Stimulated activated CD8-positive, alpha-beta memory T cell treated with anti-CD3 and anti-CD28 coated beads, Interleukin-12 subunit alpha, Interleukin-12 subunit beta, amount 100 ng/mL, for 24 hours (primary cell): ENCODE results near the gene MNS1.
"Not testable (repeated sequence)": the region's sequence is repeated elsewhere in the genome, so short reads cannot be mapped to it uniquely, and the experiment has no call there.

Source experiments
- DNase-seq: peaks from one replicate; pipeline ENCODE4 v3.0.0-alpha.2; 2020; ENCODE audit errors: extremely low read depth

The MNS1 gene

GRCh38 chr15:56454836-56455235, 10.1 kb downstream of the MNS1 start:
- DNase-seq = no peak

GRCh38 chr15:56445746-56446145, 19.2 kb downstream of the MNS1 start:
- DNase-seq = no peak

DNA sequence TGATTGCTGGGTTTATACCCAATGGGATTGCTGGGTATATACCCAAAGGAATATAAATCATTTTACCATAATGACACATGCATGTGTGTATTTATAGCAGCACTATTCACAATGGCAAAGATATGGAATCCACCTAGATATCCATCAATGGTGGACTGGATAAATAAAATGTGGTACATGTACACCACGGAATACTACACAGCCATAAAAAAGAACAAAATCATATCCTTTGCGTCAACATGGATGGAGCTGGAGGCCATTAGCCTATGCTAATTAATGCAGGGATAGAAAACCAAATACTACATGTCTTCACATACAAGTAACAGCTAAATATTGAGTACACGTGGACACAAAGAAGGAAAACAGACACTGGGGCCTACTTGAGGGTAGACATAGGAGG, 22.6 kb downstream of the MNS1 start:
- DNase-seq = no peak

DNA sequence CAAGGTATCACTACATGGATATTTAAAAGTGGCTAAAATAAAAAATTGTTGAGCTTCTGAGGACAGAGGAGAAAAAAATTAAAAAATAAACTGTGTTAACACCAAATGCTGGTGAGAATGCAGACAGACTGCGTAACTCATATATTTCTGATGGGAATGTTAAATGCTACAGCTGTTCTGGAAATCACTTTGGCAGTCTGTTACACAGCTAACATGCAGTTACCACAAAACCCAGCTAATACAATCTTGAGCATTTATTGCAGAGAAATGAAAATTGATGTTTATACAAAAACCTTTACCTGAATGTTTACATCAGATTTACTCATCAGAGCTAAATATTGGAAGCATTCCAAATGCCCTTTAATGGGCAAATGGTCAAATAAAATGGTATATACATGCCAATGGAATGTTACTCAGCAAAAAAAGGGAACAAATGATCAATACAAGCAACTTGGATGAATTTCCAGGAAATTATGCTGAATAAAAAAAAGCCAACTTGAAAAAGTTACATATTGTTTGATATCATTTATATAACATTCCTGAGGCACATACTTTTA, 24.6 kb downstream of the MNS1 start:
- DNase-seq = no peak

DNA sequence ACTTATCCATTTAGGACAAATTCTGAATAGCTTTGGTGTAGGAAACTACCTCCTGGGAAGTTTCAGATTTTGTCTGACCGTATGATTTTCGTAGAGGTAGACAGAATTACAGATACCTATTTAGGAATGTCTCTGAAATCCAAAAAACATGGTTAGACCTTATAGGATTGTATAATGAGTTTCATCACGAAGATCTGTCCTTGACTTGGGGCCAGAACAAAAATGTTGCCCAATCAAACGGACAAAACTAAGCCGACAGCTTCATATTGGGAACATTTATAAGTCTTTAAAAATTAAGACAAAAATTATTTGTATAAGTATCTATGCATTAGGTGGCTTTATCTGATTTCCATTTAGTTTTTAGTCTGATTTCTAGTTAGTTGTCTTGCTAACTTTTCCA, 32.6 kb downstream of the MNS1 start:
- DNase-seq = no peak

GRCh38 chr15:56428821-56429458, 36.0 kb downstream of the MNS1 start:
- no peak for DNase-seq

- DNase-seq = no peak
These were observed 39.0 kb downstream of the MNS1 start for GRCh38 chr15:56425976-56426375.

DNA sequence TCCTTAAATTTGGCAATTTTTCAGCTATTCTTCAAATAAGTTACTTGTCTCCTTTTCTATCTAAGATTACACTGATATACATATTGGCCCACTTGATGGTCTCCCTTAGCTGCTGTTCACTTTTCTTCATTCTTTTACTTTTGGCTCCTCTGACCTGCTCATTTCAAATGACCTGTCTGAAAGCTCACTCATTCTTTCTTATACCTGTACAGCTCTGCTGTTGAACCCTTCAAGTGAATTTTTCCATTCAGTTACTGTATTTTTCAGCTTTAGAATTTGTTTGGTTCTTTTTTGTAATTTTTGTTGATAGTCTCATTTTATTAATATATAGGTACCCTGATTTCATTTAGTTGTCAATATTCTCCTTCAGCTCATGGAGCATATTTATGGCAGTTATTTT, 39.7 kb downstream of the MNS1 start:
- no peak for DNase-seq

DNA sequence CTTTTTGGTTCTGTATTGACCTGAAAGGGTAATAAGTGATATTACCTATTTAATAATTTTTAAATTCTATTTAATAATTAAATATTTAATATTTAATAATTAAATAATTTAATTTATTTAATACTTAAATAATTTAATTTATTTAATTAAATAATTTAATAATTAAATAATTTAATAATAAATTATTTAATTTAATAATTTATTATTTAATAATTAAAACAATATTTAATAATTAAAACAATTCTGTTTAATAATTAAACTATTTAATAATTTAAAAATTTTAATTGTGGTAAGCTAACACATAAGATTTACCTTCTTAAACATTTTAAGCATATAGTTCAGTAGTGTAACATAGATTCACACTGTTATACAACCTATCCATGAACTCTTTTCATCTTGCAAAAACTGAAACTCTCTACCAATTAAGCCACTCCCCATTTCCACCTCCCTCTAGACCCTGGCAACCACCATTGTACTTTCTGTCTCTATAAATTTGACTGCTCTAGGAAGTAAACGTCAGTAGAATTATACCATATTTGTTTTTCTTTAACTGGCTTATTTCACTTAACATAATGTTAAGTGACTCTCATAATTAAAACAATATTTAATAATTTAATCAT, 51.7 kb downstream of the MNS1 start:
- not testable (repeated sequence) for DNase-seq

DNA sequence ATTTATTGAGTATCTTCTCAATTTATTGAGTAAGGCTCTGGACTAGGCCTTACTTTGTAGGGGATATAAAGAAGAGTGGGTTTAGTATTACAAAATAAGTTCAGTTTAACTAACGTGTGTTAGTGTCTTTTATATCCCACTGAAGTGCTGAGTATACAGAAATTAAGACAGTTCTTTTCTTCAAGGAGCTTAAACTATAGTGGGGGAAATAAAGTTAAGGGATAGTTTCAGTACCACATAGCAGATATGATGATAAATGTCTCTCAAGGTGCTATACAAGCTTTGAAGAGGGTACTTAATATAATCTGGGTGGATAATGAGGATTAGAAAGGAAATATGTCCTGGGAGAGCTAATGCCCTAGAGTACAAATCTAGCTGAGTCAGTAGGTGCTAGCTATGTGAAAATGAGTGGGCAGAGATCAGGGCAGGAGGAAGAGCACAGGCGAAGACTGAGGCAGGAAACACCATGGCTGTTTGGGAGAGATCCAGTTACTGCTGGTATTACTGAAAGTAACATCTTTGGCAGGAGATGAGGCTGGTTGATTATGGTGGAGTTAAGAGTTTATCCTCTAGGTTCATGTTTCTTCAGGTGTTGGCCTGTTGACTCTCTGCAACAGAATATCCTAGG, 53.7 kb downstream of the MNS1 start:
- no peak for DNase-seq

DNA sequence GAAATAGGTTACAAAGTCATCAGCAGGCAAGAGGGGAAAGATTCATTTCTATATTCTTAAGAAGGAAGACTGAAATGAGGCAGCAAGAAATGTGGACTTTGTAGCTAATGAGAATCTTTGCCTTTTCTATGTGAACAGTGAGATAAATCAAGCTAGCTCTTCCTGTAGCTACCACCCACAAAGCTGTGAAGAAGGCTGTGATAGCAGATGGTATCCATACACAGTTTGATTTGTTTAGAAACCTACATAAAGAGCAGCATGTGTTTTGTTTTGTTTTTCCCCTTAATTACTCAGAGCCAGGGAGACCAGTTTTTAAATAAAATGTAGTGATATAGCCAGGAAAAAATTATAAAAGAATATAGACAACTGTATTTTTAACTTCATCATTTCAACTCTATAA, 54.2 kb downstream of the MNS1 start:
- DNase-seq = no peak

DNA sequence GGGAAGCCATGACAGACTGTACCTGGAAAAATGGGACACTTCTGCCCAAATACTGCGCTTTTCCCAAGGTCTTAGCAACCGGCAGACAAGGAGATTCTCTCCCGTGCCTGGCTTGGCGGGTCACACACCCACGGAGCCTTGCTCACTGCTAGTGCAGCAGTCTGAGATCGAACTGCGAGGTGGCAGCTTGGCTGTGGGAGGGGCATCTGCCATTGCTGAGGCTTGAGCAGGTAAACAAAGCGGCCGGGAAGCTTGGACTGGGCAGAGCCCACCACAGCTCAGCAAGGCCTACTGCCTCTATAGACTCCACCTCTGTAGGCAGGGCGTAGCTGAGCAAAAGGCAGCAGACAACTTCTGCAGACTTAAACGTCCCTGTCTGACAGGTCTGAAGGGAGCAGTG, 65.7 kb downstream of the MNS1 start:
- not testable (repeated sequence) for DNase-seq

GRCh38 chr15:56397325-56397724, 67.6 kb downstream of the MNS1 start:
- not testable (repeated sequence) for DNase-seq

- no peak for DNase-seq
These were observed 70.0 kb downstream of the MNS1 start for GRCh38 chr15:56394909-56395308.

GRCh38 chr15:56393277-56393676, 71.7 kb downstream of the MNS1 start:
- no peak for DNase-seq

- DNase-seq = no peak
These were observed 74.1 kb downstream of the MNS1 start for GRCh38 chr15:56390739-56391267.

- DNase-seq = no peak
These were observed 79.0 kb downstream of the MNS1 start for GRCh38 chr15:56385908-56386307.

DNA sequence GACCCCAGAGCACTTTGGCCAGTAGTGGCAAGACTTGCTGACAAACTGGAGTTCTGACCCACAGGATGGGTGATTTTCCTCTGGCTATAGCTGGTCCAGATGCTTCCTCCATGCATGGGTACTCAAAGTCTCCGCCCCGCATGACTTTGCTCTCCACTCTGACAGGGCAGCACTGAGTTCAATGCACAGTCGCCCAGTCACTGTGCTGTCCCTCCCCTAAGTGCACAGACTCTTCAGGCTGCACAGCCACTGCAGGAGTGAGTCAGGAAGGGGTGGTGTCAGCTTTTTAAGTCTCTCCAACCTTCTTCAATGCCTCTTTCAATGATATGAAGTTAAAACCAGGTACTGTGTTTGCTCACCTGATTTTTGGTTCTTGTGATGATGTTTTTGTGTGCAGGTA, 81.9 kb downstream of the MNS1 start:
- no peak for DNase-seq
